Keratinocyte (primary cell): ENCODE results near the gene CPT1B. TPM values are rescaled to one million over a fixed set of nuclear protein-coding genes. Genes with fewer than 3 reads are reported as not detected.

Source experiments
- DNase-seq: peaks from one replicate; pipeline ENCODE4 v3.0.0-alpha.2; 2011; ENCODE audit warnings: low read depth, missing footprints, low spot score
- FAIRE-seq: peaks from 2 replicates; lab custom pipeline; 2011; peaks lifted over from hg19 to GRCh38; lab: Jason Lieb, UNC
- H2AFZ ChIP-seq: 2 replicates; pipeline ENCODE4 v1.6.0; 2012; ENCODE audit warnings: low read length, control low read depth, inconsistent platforms; ENCODE audit not compliant: control insufficient read depth
- H3K27ac ChIP-seq: 2 replicates; pipeline ENCODE4 v1.5.1; 2011; ENCODE audit warnings: low read length; ENCODE audit not compliant: control insufficient read depth, insufficient read depth
- H3K27me3 ChIP-seq: 3 replicates; pipeline ENCODE4 v1.6.0; 2011; ENCODE audit warnings: low read length; ENCODE audit not compliant: control insufficient read depth, insufficient read depth; ENCODE audit errors: extremely low read depth
- H3K36me3 ChIP-seq, 2 experiments: 2 replicates in 1 of 2; 3 replicates in 1 of 2; pipeline ENCODE4 v1.5.1; 2011; ENCODE audit warnings: low read length in 2 of 2, mild to moderate bottlenecking in 1 of 2; ENCODE audit not compliant: control insufficient read depth in 2 of 2, insufficient read depth in 2 of 2; ENCODE audit errors: extremely low read depth in 1 of 2
- H3K4me1 ChIP-seq: 3 replicates; pipeline ENCODE4 v1.5.1; 2011; ENCODE audit warnings: low read length; ENCODE audit not compliant: control insufficient read depth, insufficient read depth; ENCODE audit errors: extremely low read depth
- H3K4me2 ChIP-seq: 3 replicates; pipeline ENCODE4 v1.6.0; 2011; ENCODE audit warnings: low read depth, low read length; ENCODE audit not compliant: control insufficient read depth, insufficient read depth; ENCODE audit errors: extremely low read depth
- H3K4me3 ChIP-seq, 3 experiments: fragments of 200-600 bp in 1 of 3; sonication (generic) in 1 of 3; 2 replicates in 2 of 3; 3 replicates in 1 of 3; pipeline ENCODE4 v1.5.1; 2011 to 2016; ENCODE audit warnings: low read length in 3 of 3, mild to moderate bottlenecking in 3 of 3, control low read depth in 2 of 3, inconsistent platforms in 1 of 3, low read depth in 1 of 3, mixed read lengths in 1 of 3, mixed run types in 1 of 3, moderate library complexity in 1 of 3; ENCODE audit not compliant: control insufficient read depth in 2 of 3, insufficient read depth in 2 of 3; ENCODE audit errors: extremely low read depth in 1 of 3
- H3K79me2 ChIP-seq: 2 replicates; pipeline ENCODE4 v1.6.0; 2012; ENCODE audit warnings: low read length; ENCODE audit not compliant: control insufficient read depth, insufficient read depth
- H3K9ac ChIP-seq: 3 replicates; pipeline ENCODE4 v1.6.0; 2011; ENCODE audit warnings: low read length; ENCODE audit not compliant: control insufficient read depth, insufficient read depth; ENCODE audit errors: extremely low read depth
- H3K9me1 ChIP-seq: 3 replicates; pipeline ENCODE4 v1.6.0; 2011; ENCODE audit warnings: low read length; ENCODE audit not compliant: control insufficient read depth, insufficient read depth; ENCODE audit errors: extremely low read depth
- H3K9me3 ChIP-seq: 2 replicates; pipeline ENCODE4 v1.5.1; 2012; ENCODE audit warnings: low read depth, low read length; ENCODE audit not compliant: control insufficient read depth
- H4K20me1 ChIP-seq: 3 replicates; pipeline ENCODE4 v1.6.0; 2011; ENCODE audit warnings: low read length; ENCODE audit not compliant: control insufficient read depth, insufficient read depth; ENCODE audit errors: extremely low read depth
- CTCF ChIP-seq, 3 experiments: IDR thresholded peaks in 1 of 3; conservative IDR thresholded peaks in 1 of 3; optimal IDR thresholded peaks in 1 of 3; 2 replicates in 2 of 3; 3 replicates in 1 of 3; pipeline versions ENCODE3 to v1.5.1; 2011; ENCODE audit warnings: low read length in 3 of 3, mild to moderate bottlenecking in 3 of 3, moderate library complexity in 2 of 3, control low read depth in 1 of 3, inconsistent platforms in 1 of 3; ENCODE audit not compliant: insufficient read depth in 2 of 3; ENCODE audit errors: extremely low read depth in 1 of 3
- EZH2 ChIP-seq: IDR thresholded peaks from one replicate; pipeline ENCODE4 v1.6.1; 2012; ENCODE audit warnings: inconsistent platforms, mild to moderate bottlenecking, low read length, moderate library complexity
- dilution Hi-C: fragments of 300-500 bp; cut with MboI; formaldehyde crosslinking; loops from one replicate; pipeline ENCODE4 v1.7.0; 2020; ENCODE audit warnings: low sequenced_read_pairs; ENCODE audit not compliant: extremely low pct_ligation_motif_present
- polyA plus RNA-seq, 5 experiments: library from polyadenylated mRNA; depleted of rRNA in 3 of 5; stranded (reverse) in 3 of 5; stranded (forward) in 1 of 5; unstranded in 1 of 5; fragments of >200 nt; gene quantifications; 1 replicate in 1 of 5; 2 replicates in 3 of 5; 3 replicates in 1 of 5; pipeline versions ENCODE4 v1.2.1 to v1.2.3, GENCODE V29; 2011 to 2012; ENCODE audit warnings: missing spikeins in 2 of 5, low read depth in 1 of 5, low replicate concordance in 1 of 5

The CPT1B gene
- polyA plus RNA-seq, 1 donor (not counting 4 experiments of a cell fraction or from before 2014, with no cell fraction given) = 11.0 TPM

GRCh38 chr22:50529416-50529896, 48.8 kb downstream of the CPT1B start:
- DNase-seq (no peak), FAIRE-seq (no peak)
- Histone ChIP-seq H3K9me3 (no peaks in the 10 kb centered on the region), H3K79me2 (peaks cover 5% of the 10 kb centered on the region), H3K9ac (peak overlapping the region; percentile 60), H3K4me1 (peaks cover 15% of the 10 kb centered on the region), H3K27ac (no peak overlapping the region), H3K27me3 (peaks cover 11% of the 10 kb centered on the region), H3K4me3 (peak overlapping the region; percentile 50 to 79 (median 58)), H3K9me1 (no peaks in the 10 kb centered on the region), H4K20me1 (no peaks in the 10 kb centered on the region), H3K36me3 (peaks cover 0 to 2% of the 10 kb centered on the region in 2 experiments), H3K4me2 (peak overlapping the region; percentile 85), H2AFZ (no peak overlapping the region)
- TF ChIP-seq CTCF (optimal IDR thresholded peaks at IDR 0.05 in 1 of 3, IDR thresholded peaks at IDR 0.05 in 1 of 3, conservative IDR thresholded peaks at IDR 0.05 in 1 of 3; ENCODE audit: extremely low read depth in 1 of 3, insufficient read depth in 2 of 3, low read length in 3 of 3) = no peak
- no peak for TF ChIP-seq EZH2
- dilution Hi-C loops = no loop called here

DNA sequence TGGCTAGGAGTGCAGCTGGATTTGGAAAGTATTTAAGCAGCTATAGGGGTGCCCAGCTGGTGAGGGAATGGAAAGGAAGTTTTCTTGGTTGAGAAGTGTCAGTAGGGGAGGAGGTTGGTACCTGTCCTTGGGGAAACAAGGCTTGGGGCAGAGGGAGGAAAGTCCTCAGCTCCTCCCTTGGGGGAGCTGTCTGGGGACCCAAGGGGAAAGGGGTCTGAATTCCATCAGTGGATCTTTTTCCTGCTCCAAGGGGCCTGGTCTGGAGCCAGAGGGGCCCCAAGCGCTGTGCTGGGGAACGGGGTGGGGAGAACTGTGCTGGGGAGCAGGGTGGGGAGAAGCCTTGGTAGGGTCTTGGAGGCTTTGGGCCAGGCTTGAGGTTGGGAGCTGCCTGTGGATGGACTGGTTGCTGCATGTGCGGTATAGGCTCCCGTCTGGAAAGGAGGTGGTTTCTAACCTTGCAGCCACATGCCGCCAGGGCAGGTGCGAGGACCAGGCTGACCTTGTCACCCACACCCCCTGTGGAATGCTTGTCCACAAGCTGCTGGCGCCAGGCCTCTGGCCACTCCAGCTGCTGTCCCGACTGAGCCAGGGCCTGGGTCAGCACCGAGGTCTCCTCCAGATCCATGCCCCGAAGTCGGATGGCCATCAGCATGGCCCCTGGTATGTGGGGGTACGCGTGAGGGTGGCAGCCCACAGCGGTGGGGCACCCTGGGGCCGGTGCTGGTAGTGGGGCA, 49.4 kb downstream of the CPT1B start:
- Histone ChIP-seq H2AFZ (no peak overlapping the region), H3K9me3 (no peaks in the 10 kb centered on the region), H3K4me2 (peak overlapping the region; percentile 85), H3K79me2 (peaks cover 11% of the 10 kb centered on the region), H3K4me3 (peak overlapping the region in 2 of 3 experiments; percentile 50 to 58), H3K9me1 (no peaks in the 10 kb centered on the region), H3K27ac (no peak overlapping the region), H3K4me1 (peaks cover 21% of the 10 kb centered on the region), H3K9ac (peak overlapping the region; percentile 60), H4K20me1 (no peaks in the 10 kb centered on the region), H3K36me3 (peaks cover 2 to 5% of the 10 kb centered on the region in 2 experiments), H3K27me3 (peaks cover 11% of the 10 kb centered on the region)
- no peak for FAIRE-seq
- dilution Hi-C loops = no loop called here
- no peak for DNase-seq
- TF ChIP-seq EZH2 (no peak), CTCF (optimal IDR thresholded peaks at IDR 0.05 in 1 of 3, IDR thresholded peaks at IDR 0.05 in 1 of 3, conservative IDR thresholded peaks at IDR 0.05 in 1 of 3; ENCODE audit: extremely low read depth in 1 of 3, insufficient read depth in 2 of 3, low read length in 3 of 3) (no peak)
